Measurements from ENCODE around the gene NLRP11.
"Not testable (repeated sequence)": the region's sequence is repeated elsewhere in the genome, so short reads cannot be mapped to it uniquely, and the experiment has no call there.

NLRP11 gene

GRCh38 chr19:55756808-55757207 lies 75.0 kb downstream of the NLRP11 start:
- H3K4ac ChIP-seq (ENCODE audit: low read depth, low read length); H4K8ac ChIP-seq (ENCODE audit: low read depth, low read length); H3K4me2 ChIP-seq (ENCODE audit: low read length); H3K23ac ChIP-seq (ENCODE audit: low read length); H3K18ac ChIP-seq (ENCODE audit: low read length); H4K5ac ChIP-seq (ENCODE audit: low read length); H3K79me2 ChIP-seq (ENCODE audit: control insufficient read depth, insufficient read depth, low read length); H2BK5ac ChIP-seq (ENCODE audit: low read length); H3K36me3 ChIP-seq (ENCODE audit: control insufficient read depth, insufficient read depth, low read length); H3K4me3 ChIP-seq (ENCODE audit: low read length); H3K27me3 ChIP-seq (ENCODE audit: insufficient read depth, low read length, poor library complexity); H2BK120ac ChIP-seq (ENCODE audit: low read depth, low read length); H3K27ac ChIP-seq (ENCODE audit: low read depth, low read length); H3K4me1 ChIP-seq (ENCODE audit: control insufficient read depth, low read depth, low read length); H3K9ac ChIP-seq (ENCODE audit: low read length); DNase-seq; H2BK15ac ChIP-seq (replicated peaks; ENCODE audit: low read depth); H3K56ac ChIP-seq (ENCODE audit: low read length); H3K79me1 ChIP-seq (ENCODE audit: low read length); H2AK5ac ChIP-seq (ENCODE audit: low read length): not testable (repeated sequence)
- no CpG with 5 or more reads among the region's 4 CpGs for WGBS (ENCODE audit: extremely low coverage, insufficient coverage, low lambda C conversion rate)

- H3K4me2 ChIP-seq (ENCODE audit: low read length), result no peak overlapping the region
- no peak overlapping the region for H2BK15ac ChIP-seq (replicated peaks; ENCODE audit: low read depth)
- no CpG with 5 or more reads among the region's 3 CpGs for WGBS (ENCODE audit: extremely low coverage, insufficient coverage, low lambda C conversion rate)
- H3K4me1 ChIP-seq (ENCODE audit: control insufficient read depth, low read depth, low read length), result no peaks in the 10 kb centered on the region
- no peak for DNase-seq
- H3K56ac ChIP-seq (ENCODE audit: low read length), result no peak overlapping the region
- H3K23ac ChIP-seq (ENCODE audit: low read length), result no peak overlapping the region
- H3K79me2 ChIP-seq (ENCODE audit: control insufficient read depth, insufficient read depth, low read length), result no peaks in the 10 kb centered on the region
- H2BK5ac ChIP-seq (ENCODE audit: low read length), result no peak overlapping the region
- H3K4me3 ChIP-seq (ENCODE audit: low read length), result no peak overlapping the region
- H3K18ac ChIP-seq (ENCODE audit: low read length), result no peak overlapping the region
- H2BK120ac ChIP-seq (ENCODE audit: low read depth, low read length), result no peak overlapping the region
- no peaks in the 10 kb centered on the region for H3K79me1 ChIP-seq (ENCODE audit: low read length)
- H3K9ac ChIP-seq (ENCODE audit: low read length), result no peak overlapping the region
- no peak overlapping the region for H3K4ac ChIP-seq (ENCODE audit: low read depth, low read length)
- H2AK5ac ChIP-seq (ENCODE audit: low read length), result no peak overlapping the region
- H3K36me3 ChIP-seq (ENCODE audit: control insufficient read depth, insufficient read depth, low read length), result no peaks in the 10 kb centered on the region
- H3K27me3 ChIP-seq (ENCODE audit: insufficient read depth, low read length, poor library complexity), result no peaks in the 10 kb centered on the region
- H4K8ac ChIP-seq (ENCODE audit: low read depth, low read length), result no peak overlapping the region
- no peak overlapping the region for H3K27ac ChIP-seq (ENCODE audit: low read depth, low read length)
- H4K5ac ChIP-seq (ENCODE audit: low read length), result no peak overlapping the region
Observed at GRCh38 chr19:55753401-55753800, 78.4 kb downstream of the NLRP11 start.

DNA sequence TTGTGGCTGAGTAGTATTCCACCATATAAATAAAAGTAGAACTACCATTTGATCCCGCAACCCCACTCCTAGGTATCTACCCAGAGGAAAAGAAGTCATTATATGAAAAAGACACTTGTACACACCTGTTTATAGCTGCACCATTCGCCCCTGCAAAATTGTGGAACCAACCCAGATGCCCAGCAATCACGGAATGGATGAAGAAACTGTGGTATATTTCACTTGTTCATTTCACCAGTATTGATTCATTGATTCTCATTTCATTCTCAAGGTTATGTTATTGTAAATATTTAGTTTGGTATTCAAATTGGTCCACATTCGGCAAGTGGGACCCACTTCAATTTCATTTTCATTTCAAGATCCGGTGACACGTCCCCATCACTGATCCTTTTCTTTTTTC lies 81.1 kb downstream of the NLRP11 start:
- Histone ChIP-seq H3K79me2 (ENCODE audit: control insufficient read depth, insufficient read depth, low read length) (no peaks in the 10 kb centered on the region), H3K4me2 (ENCODE audit: low read length) (no peak overlapping the region), H3K4ac (ENCODE audit: low read depth, low read length) (no peak overlapping the region), H3K4me3 (ENCODE audit: low read length) (no peak overlapping the region), H2BK5ac (ENCODE audit: low read length) (no peak overlapping the region), H4K5ac (ENCODE audit: low read length) (no peak overlapping the region), H3K27me3 (ENCODE audit: insufficient read depth, low read length, poor library complexity) (no peaks in the 10 kb centered on the region), H4K8ac (ENCODE audit: low read depth, low read length) (no peak overlapping the region), H3K36me3 (ENCODE audit: control insufficient read depth, insufficient read depth, low read length) (no peaks in the 10 kb centered on the region), H3K27ac (ENCODE audit: low read depth, low read length) (no peak overlapping the region), H3K9ac (ENCODE audit: low read length) (no peak overlapping the region), H2BK120ac (ENCODE audit: low read depth, low read length) (no peak overlapping the region), H3K79me1 (ENCODE audit: low read length) (no peaks in the 10 kb centered on the region), H3K56ac (ENCODE audit: low read length) (no peak overlapping the region), H3K4me1 (ENCODE audit: control insufficient read depth, low read depth, low read length) (no peaks in the 10 kb centered on the region), H3K18ac (ENCODE audit: low read length) (no peak overlapping the region), H2BK15ac (replicated peaks; ENCODE audit: low read depth) (no peak overlapping the region), H3K23ac (ENCODE audit: low read length) (no peak overlapping the region), H2AK5ac (ENCODE audit: low read length) (no peak overlapping the region)
- DNase-seq, result no peak
- no CpG with 5 or more reads among the region's 6 CpGs for WGBS (ENCODE audit: extremely low coverage, insufficient coverage, low lambda C conversion rate)

GRCh38 chr19:55738302-55738701 lies 93.5 kb downstream of the NLRP11 start, which contains the start of gene NLRP9:
NLRP9 (minus strand) TSS chr19:55738402; CDS start chr19:55738374, 28 bp downstream.
- Histone ChIP-seq H3K79me1 (ENCODE audit: low read length) (no peaks in the 10 kb centered on the region), H2BK15ac (replicated peaks; ENCODE audit: low read depth) (no peak within 1 kb of the TSS), H3K36me3 (ENCODE audit: control insufficient read depth, insufficient read depth, low read length) (no peaks in the 10 kb centered on the region), H4K8ac (ENCODE audit: low read depth, low read length) (no peak within 1 kb of the TSS), H3K4me2 (ENCODE audit: low read length) (no peak within 1 kb of the TSS), H2BK120ac (ENCODE audit: low read depth, low read length) (no peak within 1 kb of the TSS), H3K4me1 (ENCODE audit: control insufficient read depth, low read depth, low read length) (no peaks in the 10 kb centered on the region), H3K23ac (ENCODE audit: low read length) (no peak within 1 kb of the TSS), H3K27me3 (ENCODE audit: insufficient read depth, low read length, poor library complexity) (no peaks in the 10 kb centered on the region), H3K4me3 (ENCODE audit: low read length) (no peak within 1 kb of the TSS), H3K18ac (ENCODE audit: low read length) (no peak within 1 kb of the TSS), H2BK5ac (ENCODE audit: low read length) (no peak within 1 kb of the TSS), H3K56ac (ENCODE audit: low read length) (no peak within 1 kb of the TSS), H4K5ac (ENCODE audit: low read length) (no peak within 1 kb of the TSS), H3K79me2 (ENCODE audit: control insufficient read depth, insufficient read depth, low read length) (no peaks in the 10 kb centered on the region), H3K9ac (ENCODE audit: low read length) (no peak within 1 kb of the TSS), H2AK5ac (ENCODE audit: low read length) (no peak within 1 kb of the TSS), H3K27ac (ENCODE audit: low read depth, low read length) (no peak within 1 kb of the TSS), H3K4ac (ENCODE audit: low read depth, low read length) (no peak within 1 kb of the TSS)
- DNase-seq, result no peak
- no CpG with 5 or more reads among the region's 3 CpGs for WGBS (ENCODE audit: extremely low coverage, insufficient coverage, low lambda C conversion rate)

Measured in mesendoderm (in vitro differentiated cells).